WTC11 (cell line): ENCODE data around the gene EDAR.

ENCODE experiments used
- AR ChIP-seq: fragments of 250-450 bp; sonication (Bioruptor Pico); IDR thresholded peaks from 2 replicates; pipeline ENCODE4 v1.9.0; 2021; ENCODE audit warnings: mild to moderate bottlenecking
- ATF3 ChIP-seq: sonication (generic); formaldehyde crosslinking; conservative IDR thresholded peaks from 2 replicates; pipeline ENCODE4 v1.8.1; 2022; ENCODE audit warnings: mild to moderate bottlenecking, missing genetic modification reagents
- CTCF ChIP-seq: fragments of 200-600 bp; IDR thresholded peaks from 2 replicates; pipeline ENCODE4 v1.8.0; 2022; ENCODE audit warnings: antibody characterized with exemption
- ETV6 ChIP-seq: sonication (generic); formaldehyde crosslinking; IDR thresholded peaks from 2 replicates; pipeline ENCODE4 v1.8.1; 2022; ENCODE audit warnings: mild to moderate bottlenecking, missing genetic modification reagents
- HMGXB4 ChIP-seq: sonication (generic); formaldehyde crosslinking; IDR thresholded peaks from 2 replicates; pipeline ENCODE4 v1.8.1; 2023; ENCODE audit warnings: mild to moderate bottlenecking, moderate library complexity, missing genetic modification reagents
- IRF1 ChIP-seq: sonication (generic); formaldehyde crosslinking; IDR thresholded peaks from 2 replicates; pipeline ENCODE4 v1.8.0; 2023; ENCODE audit warnings: missing genetic modification reagents
- MXD4 ChIP-seq: fragments of 250-450 bp; sonication (Bioruptor Pico); IDR thresholded peaks from 2 replicates; pipeline ENCODE4 v1.8.0; 2021; ENCODE audit warnings: mild to moderate bottlenecking, moderate library complexity, borderline replicate concordance
- NR3C1 ChIP-seq: sonication (generic); formaldehyde crosslinking; conservative IDR thresholded peaks from 2 replicates; pipeline ENCODE4 v1.8.1; 2023; ENCODE audit warnings: low read depth, mild to moderate bottlenecking, missing genetic modification reagents

DNA sequence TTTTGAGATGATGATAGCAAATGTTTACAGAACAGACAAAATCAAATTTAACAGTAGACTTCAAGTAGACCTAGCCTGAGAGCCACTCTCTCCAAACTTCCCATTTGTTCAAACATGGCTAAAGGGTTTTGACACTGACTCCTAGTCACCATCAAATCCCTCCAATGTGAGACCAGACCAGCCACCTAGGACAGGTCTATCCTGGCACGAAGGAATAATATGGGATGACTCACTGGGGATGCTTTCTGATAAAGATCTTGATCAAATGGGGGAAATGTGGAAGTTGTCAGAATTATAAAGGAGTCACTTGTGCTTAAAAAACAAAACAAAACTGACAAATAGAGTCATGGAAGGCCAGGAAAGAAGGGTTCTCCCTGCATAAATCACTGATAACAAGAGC lies 95.7 kb downstream of the EDAR start:
- no peak for TF ChIP-seq ATF3
- TF ChIP-seq AR (CRISPR knock-in tag): no peak
- TF ChIP-seq ETV6 (CRISPR knock-in tag): no peak
- no peak for TF ChIP-seq HMGXB4 (CRISPR knock-in tag)
- no peak for TF ChIP-seq CTCF
- TF ChIP-seq MXD4 (CRISPR knock-in tag): no peak
- TF ChIP-seq NR3C1 (CRISPR knock-in tag): no peak
- no peak for TF ChIP-seq IRF1 (CRISPR knock-in tag)
